Fibroblast of lung (primary cell): ENCODE results near the gene LIN28A. TPM values are rescaled to one million over a fixed set of nuclear protein-coding genes. Genes with fewer than 3 reads are reported as not detected.
"Not testable (repeated sequence)": the region's sequence is repeated elsewhere in the genome, so short reads cannot be mapped to it uniquely, and the experiment has no call there.

Experiments used
- DNase-seq, 2 donors: peaks; one replicate each; pipeline versions ENCODE4 v3.0.0 to v3.0.0-alpha.2; 2010; ENCODE audit warnings: low read depth in 2 of 2
- H2AFZ ChIP-seq: 2 replicates; pipeline ENCODE4 v1.5.1; 2012; ENCODE audit warnings: low read length, control low read depth, inconsistent platforms
- H3K27ac ChIP-seq: 2 replicates; pipeline ENCODE4 v1.5.1; 2011; ENCODE audit warnings: low read length, control low read depth; ENCODE audit not compliant: insufficient read depth
- H3K27me3 ChIP-seq: 2 replicates; pipeline ENCODE4 v1.5.1; 2011; ENCODE audit warnings: mild to moderate bottlenecking, low read length; ENCODE audit not compliant: control insufficient read depth, insufficient read depth
- H3K36me3 ChIP-seq: 2 replicates; pipeline ENCODE4 v1.5.1; 2011; ENCODE audit warnings: low read length; ENCODE audit not compliant: control insufficient read depth, insufficient read depth
- H3K4me1 ChIP-seq: 2 replicates; pipeline ENCODE4 v1.5.1; 2011; ENCODE audit warnings: low read length; ENCODE audit not compliant: control insufficient read depth, insufficient read depth; ENCODE audit errors: extremely low read depth
- H3K4me2 ChIP-seq: 2 replicates; pipeline ENCODE4 v1.5.1; 2011; ENCODE audit warnings: low read length, control low read depth; ENCODE audit not compliant: insufficient read depth; ENCODE audit errors: extremely low read depth
- H3K4me3 ChIP-seq, 4 experiments: fragments of 200-600 bp in 1 of 4; sonication (generic) in 1 of 4; replicated peaks in 1 of 4; 2 replicates each; pipeline ENCODE4 v1.5.1; 2011 to 2016; ENCODE audit warnings: low read length in 4 of 4, low read depth in 3 of 4, mild to moderate bottlenecking in 3 of 4, control low read depth in 2 of 4, inconsistent platforms in 1 of 4, mixed read lengths in 1 of 4; ENCODE audit not compliant: insufficient read depth in 1 of 4; ENCODE audit errors: control extremely low read depth in 1 of 4
- H3K79me2 ChIP-seq: 2 replicates; pipeline ENCODE4 v1.5.1; 2012; ENCODE audit warnings: mild to moderate bottlenecking, low read length, inconsistent platforms; ENCODE audit not compliant: control insufficient read depth, insufficient read depth
- H3K9ac ChIP-seq: 2 replicates; pipeline ENCODE4 v1.5.1; 2011; ENCODE audit warnings: mild to moderate bottlenecking, low read length, control low read depth; ENCODE audit not compliant: insufficient read depth
- H3K9me3 ChIP-seq: 2 replicates; pipeline ENCODE4 v1.5.1; 2012; ENCODE audit warnings: low read depth, low read length; ENCODE audit not compliant: control insufficient read depth, insufficient read depth
- H4K20me1 ChIP-seq: 2 replicates; pipeline ENCODE4 v1.5.1; 2011; ENCODE audit warnings: low read length; ENCODE audit not compliant: control insufficient read depth, insufficient read depth; ENCODE audit errors: extremely low read depth
- CTCF ChIP-seq, 2 donors: IDR thresholded peaks in 1 of 2; conservative IDR thresholded peaks in 1 of 2; 1 replicate in 1 of 2; 2 replicates in 1 of 2; pipeline ENCODE4 v1.5.1; 2011 to 2012; ENCODE audit warnings: low read length in 2 of 2, control low read depth in 1 of 2, inconsistent platforms in 1 of 2, low read depth in 1 of 2, mild to moderate bottlenecking in 1 of 2
- EZH2 ChIP-seq: IDR thresholded peaks from 2 replicates; pipeline ENCODE4 v1.5.1; 2012; ENCODE audit warnings: low read length, control low read depth, mild to moderate bottlenecking; ENCODE audit errors: missing control alignments
- polyA plus RNA-seq, 2 donors: library from polyadenylated mRNA; depleted of rRNA in 1 of 2; stranded (reverse) in 1 of 2; unstranded in 1 of 2; fragments of >200 nt; gene quantifications; 2 replicates each; pipeline ENCODE4 v1.2.1, GENCODE V29; 2011 to 2012; ENCODE audit warnings: missing spikeins in 1 of 2
- total RNA-seq: library from RNA; depleted of rRNA; stranded (reverse); fragments of >200 nt; gene quantifications from 2 replicates; pipeline ENCODE4 v1.2.1, GENCODE V29; 2014

The LIN28A gene
- total and polyA plus RNA-seq, 2 donors (not counting 1 experiment from before 2014, with no cell fraction given), result 0.09 TPM; not detected in 1

- no peak overlapping the region for H3K9ac ChIP-seq
- H3K4me3 ChIP-seq, result no peak overlapping the region
- H3K27me3 ChIP-seq, result no peaks in the 10 kb centered on the region
- peaks cover 3% of the 10 kb centered on the region for H3K4me1 ChIP-seq
- H3K4me2 ChIP-seq, result no peak overlapping the region
- H3K79me2 ChIP-seq, result no peaks in the 10 kb centered on the region
- no peaks in the 10 kb centered on the region for H3K36me3 ChIP-seq
- H3K27ac ChIP-seq, result no peak overlapping the region
- DNase-seq, result peak in 1 of 2 donors; percentile 23
- TF ChIP-seq EZH2 (no peak), CTCF (conservative IDR thresholded peaks at IDR 0.05 in 1 of 2, IDR thresholded peaks at IDR 0.05 in 1 of 2; ENCODE audit: low read depth in 1 of 2, low read length in 2 of 2) (no peak)
- H2AFZ ChIP-seq, result no peak overlapping the region
- H3K9me3 ChIP-seq, result no peaks in the 10 kb centered on the region
- H4K20me1 ChIP-seq, result no peaks in the 10 kb centered on the region
These were observed 38.6 kb upstream of the LIN28A start for GRCh38 chr1:26372039-26372438.

GRCh38 chr1:26372611-26373010, 38.0 kb upstream of the LIN28A start, which contains the start of gene ZNF683:
Gene ZNF683, minus strand, starts transcription at chr1:26372750. Its CDS starts 4,179 bp downstream, at chr1:26368571.
- H2AFZ ChIP-seq, H3K4me3 ChIP-seq, H3K79me2 ChIP-seq, H3K9me3 ChIP-seq, H3K4me2 ChIP-seq, H3K4me1 ChIP-seq, H3K27ac ChIP-seq, H3K36me3 ChIP-seq, H4K20me1 ChIP-seq, H3K9ac ChIP-seq, DNase-seq, H3K27me3 ChIP-seq: not testable (repeated sequence)

GRCh38 chr1:26373281-26373680, 37.3 kb upstream of the LIN28A start:
- TF ChIP-seq CTCF (conservative IDR thresholded peaks at IDR 0.05 in 1 of 2, IDR thresholded peaks at IDR 0.05 in 1 of 2; ENCODE audit: low read depth in 1 of 2, low read length in 2 of 2), result no peak
- TF ChIP-seq EZH2, result no peak
- no peak overlapping the region for H2AFZ ChIP-seq
- peaks cover 6% of the 10 kb centered on the region for H3K4me1 ChIP-seq
- no peak overlapping the region for H3K27ac ChIP-seq
- no peak overlapping the region for H3K4me2 ChIP-seq
- H3K27me3 ChIP-seq, result no peaks in the 10 kb centered on the region
- no peak overlapping the region for H3K9ac ChIP-seq
- no peak overlapping the region for H3K4me3 ChIP-seq
- no peaks in the 10 kb centered on the region for H3K79me2 ChIP-seq
- no peaks in the 10 kb centered on the region for H3K36me3 ChIP-seq
- H4K20me1 ChIP-seq, result no peaks in the 10 kb centered on the region
- no peak for DNase-seq
- no peaks in the 10 kb centered on the region for H3K9me3 ChIP-seq
